ENCODE data around the gene FHIT.

Gene FHIT

DNA sequence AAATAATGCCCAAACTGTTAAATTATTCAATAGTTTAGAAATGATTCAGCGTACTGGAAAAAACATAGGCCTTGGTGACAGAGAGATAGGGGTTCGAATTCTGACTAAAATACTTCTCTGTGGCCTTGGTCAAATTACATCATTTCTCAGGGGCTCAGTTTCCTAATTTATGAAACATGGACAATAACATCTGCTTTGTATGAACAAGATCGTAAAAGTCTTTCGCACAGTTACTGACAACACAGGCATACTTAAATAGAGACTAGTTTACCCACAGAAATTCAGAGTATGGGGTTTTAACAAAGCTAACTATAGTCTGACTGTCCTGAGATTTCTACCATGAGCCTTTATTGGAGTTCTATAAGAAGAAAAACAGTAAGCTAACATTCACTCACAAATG lies 440.4 kb downstream of the FHIT start:
- no peak for DNase-seq

DNA sequence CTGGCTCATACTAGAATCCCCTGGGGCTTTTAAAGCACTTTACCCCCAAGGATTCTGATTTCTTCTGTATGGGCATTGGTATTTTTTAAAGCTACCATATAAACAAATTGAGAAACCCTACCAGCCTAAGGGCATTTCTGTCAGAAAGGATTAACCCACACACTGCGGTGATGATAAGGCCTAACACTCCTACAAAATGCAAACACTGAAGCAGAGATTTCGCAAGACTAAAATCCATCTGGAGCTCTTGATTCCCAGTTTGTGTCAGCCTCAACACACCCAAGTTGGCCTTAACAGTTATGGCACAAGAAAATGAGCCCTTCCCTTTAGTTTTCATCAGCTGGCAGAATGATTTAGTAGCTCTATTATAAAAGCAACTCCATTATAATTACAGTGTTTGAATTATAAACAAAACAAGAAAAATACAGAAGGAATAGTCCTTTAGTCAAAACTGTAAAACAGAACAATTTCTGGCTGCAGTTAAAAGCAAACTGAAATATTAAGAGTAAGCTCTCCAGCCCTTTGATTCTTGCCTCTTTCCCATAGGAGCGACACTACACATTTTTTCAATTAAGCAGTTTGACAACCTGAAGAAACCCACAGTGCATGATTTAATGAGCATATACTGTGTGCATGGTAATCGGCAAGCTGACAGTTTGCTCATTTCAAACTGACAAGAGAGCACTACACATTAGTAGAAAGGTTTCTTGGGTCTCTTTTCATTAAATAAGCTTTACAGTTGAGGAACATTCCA lies 441.2 kb downstream of the FHIT start:
- DNase-seq: no peak

GRCh38 chr3:60803216-60804173 lies 447.8 kb downstream of the FHIT start:
- no peak for DNase-seq

- no peak for DNase-seq
Observed at GRCh38 chr3:60801307-60801706, 449.9 kb downstream of the FHIT start.

DNA sequence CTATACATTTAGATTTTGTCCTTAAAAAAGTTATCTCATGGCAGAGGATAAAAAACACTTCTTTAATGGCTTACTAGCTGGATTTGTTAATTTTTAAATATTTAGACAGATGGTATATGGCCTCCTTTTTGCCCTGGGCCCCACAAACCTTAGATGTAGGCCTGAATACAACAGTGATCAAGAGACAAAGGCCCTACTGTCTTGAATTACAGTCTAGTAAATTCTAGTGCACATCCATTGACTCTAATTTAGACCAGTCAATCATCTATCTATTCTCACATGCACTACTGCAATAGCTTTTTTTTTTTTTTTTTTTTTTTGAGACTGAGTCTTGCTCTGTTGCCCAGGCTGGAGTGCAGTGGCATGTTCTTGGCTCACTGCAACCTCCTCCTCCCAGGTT lies 452.8 kb downstream of the FHIT start:
- DNase-seq: no peak

DNA sequence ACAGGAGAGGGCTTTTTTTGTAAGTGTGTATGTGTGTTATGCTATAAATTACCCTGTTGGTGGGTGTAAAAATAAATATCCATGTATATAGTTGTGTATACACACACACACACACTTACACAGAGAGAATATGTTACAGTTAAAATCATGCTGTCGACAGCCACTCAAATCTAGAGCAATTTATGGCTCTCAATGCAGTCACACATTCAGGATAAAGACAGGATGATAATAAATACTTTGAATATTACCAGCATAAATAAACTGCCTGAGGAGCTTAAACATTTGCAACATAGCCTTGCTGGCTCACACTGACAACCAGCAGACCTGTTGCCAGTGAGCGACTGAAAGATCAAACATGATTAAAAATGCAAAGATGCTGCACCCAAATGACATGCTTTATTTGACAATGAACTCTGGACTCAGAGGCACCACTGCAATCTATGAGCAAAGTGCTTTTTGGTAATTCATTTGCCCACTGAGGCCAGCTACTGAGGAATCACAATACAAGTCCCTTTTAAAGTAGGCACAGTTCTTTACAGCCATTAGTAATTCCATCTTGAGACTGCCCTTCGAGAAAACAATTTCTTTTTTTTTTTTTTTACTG lies 458.9 kb downstream of the FHIT start:
- DNase-seq: no peak

DNA sequence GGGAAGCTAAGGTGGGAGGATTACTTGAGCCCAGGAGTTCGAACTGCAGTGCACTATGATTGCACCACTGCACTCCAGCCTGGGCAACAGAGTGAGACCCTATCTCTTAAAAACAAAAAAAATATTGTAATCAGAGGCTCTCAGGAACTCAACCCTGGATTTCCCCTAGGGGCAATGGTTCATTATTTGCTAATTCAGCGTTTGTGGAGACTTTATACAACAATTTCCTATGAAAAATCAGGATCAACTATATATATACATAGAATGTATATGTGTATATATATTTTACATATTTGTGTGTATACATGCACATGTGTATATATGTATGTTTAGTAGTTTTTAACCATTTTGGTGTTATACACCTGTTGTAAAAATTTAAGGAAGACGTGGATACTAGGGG lies 463.1 kb downstream of the FHIT start:
- DNase-seq: no peak

GRCh38 chr3:60781935-60782334 lies 469.3 kb downstream of the FHIT start:
- DNase-seq: no peak

GRCh38 chr3:60779637-60780036 lies 471.6 kb downstream of the FHIT start:
- DNase-seq: no peak

DNA sequence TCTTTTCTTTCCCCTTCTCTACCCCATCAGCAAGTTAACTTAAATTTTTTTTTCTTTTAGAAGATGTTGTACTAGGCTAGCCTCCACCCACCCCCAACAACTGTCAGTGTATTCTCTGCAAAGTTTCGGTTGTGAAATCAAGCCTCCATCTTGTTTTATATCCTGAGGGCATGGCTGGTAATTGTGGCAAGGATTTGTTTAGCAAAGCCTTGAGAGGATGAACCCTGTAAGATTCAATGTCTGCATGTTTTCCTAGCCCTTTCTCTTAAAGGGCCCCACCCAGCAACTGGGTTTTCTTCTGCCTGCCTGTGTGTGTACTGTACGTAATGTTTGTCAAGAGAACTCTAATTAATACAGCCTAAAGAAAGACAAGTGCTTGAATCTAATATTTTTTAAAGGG lies 475.3 kb downstream of the FHIT start:
- DNase-seq: no peak

GRCh38 chr3:60774617-60775016 lies 476.6 kb downstream of the FHIT start:
- DNase-seq: no peak

GRCh38 chr3:60772584-60772983 lies 478.7 kb downstream of the FHIT start:
- no peak for DNase-seq

- no peak for DNase-seq
Observed at GRCh38 chr3:60771766-60772165, 479.5 kb downstream of the FHIT start.

- DNase-seq: no peak
Observed at GRCh38 chr3:60770532-60770931, 480.7 kb downstream of the FHIT start.

DNA sequence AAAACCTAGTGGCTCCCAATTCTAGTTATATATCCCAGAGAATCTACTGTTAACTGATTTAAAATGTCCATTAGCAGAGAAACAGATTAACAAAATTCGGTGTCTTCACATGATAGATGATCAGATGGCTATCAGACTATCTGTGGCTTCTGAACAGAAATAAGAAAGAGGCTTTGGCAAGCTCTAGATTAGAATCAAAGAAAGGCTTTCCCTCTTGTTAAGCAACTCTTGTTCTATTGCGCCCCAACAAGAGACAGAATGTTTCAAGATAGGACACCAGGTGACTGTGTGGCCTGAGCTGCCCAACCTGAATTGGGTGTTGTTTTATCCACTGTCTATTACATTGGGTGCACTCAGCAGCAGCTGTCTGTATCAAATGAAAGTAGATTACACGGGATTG lies 483.7 kb downstream of the FHIT start:
- no peak for DNase-seq

DNA sequence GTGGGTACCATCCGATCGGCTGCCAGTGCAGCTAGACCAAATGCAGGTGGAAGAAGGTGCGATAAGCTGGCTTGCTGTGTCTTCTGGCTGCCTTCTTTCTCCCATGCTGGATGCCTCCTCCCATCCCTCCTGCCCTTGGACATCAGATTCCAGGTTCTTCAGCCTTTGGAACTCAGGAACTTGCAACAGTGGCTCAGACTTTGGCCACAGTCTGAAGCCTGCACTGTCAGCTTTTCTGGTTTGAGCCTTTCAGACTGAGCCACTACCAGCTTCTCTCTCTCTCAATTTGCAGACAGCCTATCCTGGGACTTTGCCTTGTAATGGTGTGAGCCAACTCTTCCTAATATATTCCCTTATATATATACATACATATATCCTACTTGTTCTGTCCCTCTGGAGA lies 485.5 kb downstream of the FHIT start:
- no peak for DNase-seq

GRCh38 chr3:60764870-60765269 lies 486.4 kb downstream of the FHIT start:
- no peak for DNase-seq

DNA sequence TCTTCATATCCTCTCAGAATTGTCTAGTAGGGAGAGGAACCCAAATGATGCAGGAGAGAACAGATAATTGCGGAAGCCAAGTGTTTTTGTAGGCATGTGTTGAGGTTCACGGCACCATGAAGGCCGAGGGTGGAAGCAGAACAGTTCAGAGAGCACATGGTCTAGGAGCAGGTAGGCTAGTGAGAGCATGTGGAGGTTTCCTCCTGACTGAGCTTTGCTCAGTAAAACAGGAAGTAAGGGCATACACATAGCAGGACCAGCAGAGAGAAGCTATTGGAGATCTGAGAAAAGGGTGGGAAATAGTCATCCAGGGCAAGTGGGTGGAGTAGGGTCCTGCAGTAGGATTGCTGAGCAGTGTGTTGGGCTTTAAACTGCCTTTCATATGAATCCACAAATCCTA lies 491.1 kb downstream of the FHIT start:
- no peak for DNase-seq

- no peak for DNase-seq
Observed at GRCh38 chr3:60759439-60759838, 491.8 kb downstream of the FHIT start.

DNA sequence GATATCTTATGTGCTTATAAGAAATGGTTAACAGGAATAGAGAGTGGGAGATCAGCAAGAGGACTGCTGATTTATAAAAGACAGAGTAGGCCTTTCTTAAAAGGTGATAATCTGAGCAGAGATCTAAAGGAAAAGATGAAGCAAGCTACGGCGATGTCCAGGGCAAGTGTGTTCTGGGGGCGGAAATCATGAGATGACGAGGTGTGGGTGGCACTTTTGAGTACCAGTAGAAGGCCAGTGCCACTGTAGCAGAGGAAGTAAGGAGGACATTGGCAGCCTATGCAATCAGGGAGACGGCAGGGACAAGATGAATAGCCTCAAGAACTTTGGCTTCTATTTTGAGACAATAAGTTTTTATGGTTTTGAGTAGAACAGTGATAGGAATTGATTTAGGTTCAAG lies 492.4 kb downstream of the FHIT start:
- no peak for DNase-seq

DNA sequence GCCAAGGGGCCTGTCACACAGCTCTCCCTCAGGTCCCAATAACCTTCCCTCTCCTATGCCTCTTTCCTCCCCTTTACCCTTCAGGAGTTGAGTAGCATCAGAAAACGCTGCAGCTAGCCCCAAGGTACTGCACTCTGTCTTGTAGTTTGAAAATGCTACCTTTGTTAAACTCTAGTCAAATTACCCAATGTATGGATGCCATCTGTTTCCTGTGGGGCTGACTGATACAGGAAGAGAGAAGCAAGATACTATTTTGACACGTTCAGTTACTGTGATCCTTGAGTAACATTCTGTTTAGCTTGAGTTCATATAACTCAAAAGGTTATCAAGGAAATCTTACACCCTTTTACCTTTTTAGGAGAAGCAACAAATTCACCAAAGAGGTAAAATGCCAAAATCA lies 493.1 kb downstream of the FHIT start:
- DNase-seq: no peak

DNA sequence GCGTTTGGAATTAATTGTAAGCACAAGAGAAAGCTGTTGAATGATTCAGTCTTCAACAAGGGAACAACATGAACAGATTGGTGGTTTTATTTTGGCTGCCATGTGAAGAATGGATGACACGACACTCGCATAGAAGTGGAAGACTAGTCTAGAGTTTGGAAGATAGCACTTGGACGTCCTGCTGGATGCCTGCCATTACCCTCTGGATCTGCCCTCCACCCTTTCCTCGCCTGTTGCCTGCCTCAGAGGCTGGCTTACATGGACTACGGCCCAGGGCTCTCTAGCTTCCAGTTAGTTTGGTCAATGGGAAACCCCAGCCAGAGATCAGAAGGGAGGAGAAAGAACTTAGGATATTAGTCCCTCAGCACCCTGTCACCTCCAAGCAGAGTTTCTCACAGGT lies 493.5 kb downstream of the FHIT start:
- DNase-seq: no peak

DNA sequence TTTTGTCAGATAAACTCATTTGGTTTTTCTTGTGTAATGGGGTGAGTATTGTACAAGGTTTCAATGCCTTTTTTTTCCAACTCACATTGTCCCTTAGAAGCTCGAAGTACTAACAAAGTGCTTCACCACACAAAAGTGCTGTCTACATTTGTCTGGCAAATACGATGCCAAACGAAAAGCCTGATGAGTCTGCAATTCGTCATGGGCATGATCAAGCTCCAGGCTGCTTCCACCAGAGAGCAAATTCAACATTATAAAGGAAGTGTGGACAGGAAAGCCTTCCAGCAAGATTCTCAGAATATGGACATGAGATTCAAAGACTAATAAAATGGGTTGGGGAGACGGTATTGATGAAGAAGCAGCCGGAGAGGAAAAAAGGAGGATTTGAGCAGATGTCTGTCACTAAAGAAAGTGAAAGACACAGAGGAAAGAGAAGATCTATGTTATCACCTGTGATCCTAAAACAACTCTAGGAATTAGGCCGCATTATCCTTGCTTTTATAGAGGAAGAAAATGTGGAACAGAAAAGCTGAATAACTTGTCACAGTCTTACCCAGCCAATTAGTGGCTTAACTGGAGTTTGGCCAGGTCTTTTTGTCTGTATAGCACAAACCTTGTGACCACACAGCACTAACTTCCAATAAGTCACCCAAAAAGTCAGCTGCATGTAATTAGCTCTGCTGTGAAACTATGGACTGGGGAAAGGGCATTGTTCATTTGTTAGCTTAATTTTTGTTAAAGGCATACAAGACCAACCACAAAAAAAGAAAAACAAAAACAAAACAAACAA lies 494.8 kb downstream of the FHIT start:
- no peak for DNase-seq
